Measurements from ENCODE around the gene WDR45B.
"Not testable (repeated sequence)": the region's sequence is repeated elsewhere in the genome, so short reads cannot be mapped to it uniquely, and the experiment has no call there.

The WDR45B gene

DNA sequence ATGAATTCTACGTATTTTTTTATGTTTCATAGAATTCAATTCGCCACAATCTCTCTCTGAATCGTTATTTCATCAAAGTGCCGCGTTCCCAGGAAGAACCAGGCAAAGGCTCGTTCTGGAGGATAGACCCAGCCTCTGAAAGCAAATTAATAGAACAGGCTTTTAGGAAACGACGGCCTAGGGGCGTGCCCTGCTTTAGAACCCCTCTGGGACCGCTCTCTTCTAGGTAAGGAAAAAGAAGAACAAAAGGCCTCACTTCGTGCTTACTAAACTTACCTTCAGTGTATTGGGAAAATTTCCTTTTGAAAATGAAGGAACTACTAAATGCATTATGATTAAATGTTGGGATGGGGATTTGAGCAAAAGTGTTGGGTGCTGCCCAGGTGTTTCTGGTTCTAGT, 65.5 kb downstream of the WDR45B start:
- no peak for DNase-seq (ENCODE audit: low spot score)

DNA sequence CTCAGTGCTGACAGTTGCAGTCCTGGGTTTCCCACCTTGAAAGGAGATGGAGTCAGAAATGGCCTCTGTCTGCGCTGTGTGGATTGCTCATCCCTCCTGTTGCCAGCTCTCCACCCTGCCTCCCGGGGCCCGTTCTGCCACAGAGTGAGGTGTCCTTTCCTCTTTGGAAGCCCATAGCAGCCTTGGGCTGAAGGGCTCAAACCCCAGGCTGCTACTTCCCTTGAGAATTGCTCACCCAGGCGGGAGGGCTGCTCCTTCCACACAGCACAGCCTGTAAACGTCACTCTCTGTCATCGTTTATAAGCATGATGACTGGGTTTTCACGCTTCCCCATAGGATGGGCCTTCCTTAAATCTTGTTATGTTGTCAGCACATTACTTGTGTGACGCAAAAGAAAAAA, 66.0 kb downstream of the WDR45B start:
- peak; percentile 37 for DNase-seq (ENCODE audit: low spot score)

DNA sequence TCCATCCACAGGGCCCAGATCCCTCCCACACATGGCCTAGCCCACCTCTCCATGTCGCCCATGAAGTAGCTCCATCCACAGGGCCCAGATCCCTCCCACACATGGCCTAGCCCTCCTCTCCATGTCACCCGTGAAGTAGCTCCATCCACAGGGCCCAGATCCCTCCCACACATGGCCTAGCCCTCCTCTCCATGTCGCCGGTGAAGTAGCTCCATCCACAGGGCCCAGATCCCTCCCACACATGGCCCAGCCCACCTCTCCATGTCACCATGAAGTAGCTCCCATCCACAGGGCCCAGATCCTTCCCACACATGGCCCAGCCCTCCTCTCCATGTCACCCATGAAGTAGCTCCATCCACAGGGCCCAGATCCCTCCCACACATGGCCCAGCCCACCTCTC, 68.3 kb downstream of the WDR45B start:
- DNase-seq (ENCODE audit: low spot score): not testable (repeated sequence)

DNA sequence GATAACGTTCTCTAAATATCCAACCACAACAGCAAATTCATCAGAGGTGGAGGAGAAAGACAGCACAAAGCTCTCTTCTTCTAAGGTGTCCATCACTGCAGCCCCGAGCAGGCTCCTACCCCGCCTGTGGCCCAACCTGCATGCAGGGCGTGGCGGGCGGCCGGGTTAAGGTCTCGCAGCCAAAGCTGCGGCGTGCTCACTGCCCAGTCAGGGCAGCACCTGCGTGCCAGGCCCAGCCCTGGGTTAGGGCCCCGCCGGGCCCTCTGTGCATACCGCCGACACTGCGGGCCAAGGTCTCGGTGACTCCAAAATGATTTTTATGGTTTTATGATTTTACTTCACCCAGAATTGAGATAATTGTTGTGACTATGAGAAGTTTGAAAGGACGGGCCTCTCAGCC, 70.9 kb downstream of the WDR45B start:
- DNase-seq (ENCODE audit: low spot score): no peak

- not testable (repeated sequence) for DNase-seq (ENCODE audit: low spot score)
Measured at GRCh38 chr17:82575581-82576221, 72.5 kb downstream of the WDR45B start.

DNA sequence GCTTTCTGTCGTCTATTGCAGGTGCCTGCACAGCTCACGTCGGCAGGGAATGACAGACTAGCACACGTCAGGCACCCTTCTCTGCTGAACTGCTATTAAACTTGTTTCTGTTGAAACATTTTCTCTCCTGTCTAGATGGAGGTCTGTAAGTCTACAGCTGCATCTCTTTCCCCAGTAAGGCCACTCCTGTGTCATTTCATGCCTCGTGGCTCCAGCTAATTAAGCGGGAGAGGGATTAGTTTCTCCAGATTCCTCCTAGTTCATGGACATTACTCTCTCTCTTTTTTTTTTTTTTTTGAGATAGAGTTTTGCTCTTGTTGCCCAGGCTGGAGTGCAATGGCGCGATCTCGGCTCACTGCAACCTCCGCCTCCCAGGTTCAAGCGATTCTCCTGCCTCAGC, 74.2 kb downstream of the WDR45B start:
- DNase-seq (ENCODE audit: low spot score): no peak

- no peak for DNase-seq (ENCODE audit: low spot score)
Measured at GRCh38 chr17:82571855-82572254, 76.4 kb downstream of the WDR45B start.

- DNase-seq (ENCODE audit: low spot score): no peak
Measured at GRCh38 chr17:82570277-82570676, 78.0 kb downstream of the WDR45B start.

- DNase-seq (ENCODE audit: low spot score): no peak
Measured at GRCh38 chr17:82569621-82570020, 78.6 kb downstream of the WDR45B start.

DNA sequence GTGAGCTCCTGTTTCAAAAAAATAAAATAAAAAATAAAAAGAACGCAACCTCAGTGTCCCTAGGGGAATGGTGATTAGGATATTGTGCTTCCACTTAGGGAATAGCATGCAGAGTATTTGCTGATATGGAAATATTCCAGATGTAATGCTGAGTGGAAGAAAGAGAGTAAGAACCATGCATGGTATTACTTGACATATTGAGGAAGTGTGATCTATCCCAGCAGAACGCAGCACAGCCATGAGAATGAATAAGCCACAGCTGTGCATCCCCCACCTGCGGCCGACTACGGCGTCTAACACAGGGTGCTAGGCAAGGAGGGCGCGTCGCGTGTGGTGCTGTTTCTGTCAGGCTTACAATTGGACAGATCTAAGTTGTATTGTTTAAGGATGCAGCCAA, 79.2 kb downstream of the WDR45B start:
- no peak for DNase-seq (ENCODE audit: low spot score)

- no peak for DNase-seq (ENCODE audit: low spot score)
Measured at GRCh38 chr17:82567286-82567685, 81.0 kb downstream of the WDR45B start.

- no peak for DNase-seq (ENCODE audit: low spot score)
Measured at GRCh38 chr17:82566129-82566960, 81.9 kb downstream of the WDR45B start.

DNA sequence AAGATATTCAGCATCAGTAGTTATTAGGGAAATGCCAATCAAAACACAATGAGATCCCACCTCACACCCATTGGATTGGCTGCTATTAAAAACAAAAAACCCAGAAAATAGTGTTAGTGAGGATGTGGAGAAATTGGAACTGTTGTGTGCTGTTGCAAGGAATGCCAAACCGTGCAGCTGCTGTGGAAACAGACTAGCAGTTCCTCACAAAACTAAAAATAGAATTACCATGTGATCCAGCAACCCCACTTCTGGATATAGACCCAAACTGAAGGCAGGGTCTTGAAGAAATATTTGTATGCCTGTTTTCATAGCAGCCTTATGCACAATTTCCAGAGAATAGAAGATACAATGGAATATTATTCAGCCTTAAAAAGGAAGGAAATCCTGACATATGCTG, 82.7 kb downstream of the WDR45B start:
- no peak for DNase-seq (ENCODE audit: low spot score)

Data from AG08395 (cell line).